Breast epithelium (tissue), 3 donors: ENCODE data around the gene SP9.
"Not testable (repeated sequence)": the region's sequence is repeated elsewhere in the genome, so short reads cannot be mapped to it uniquely, and the experiment has no call there.

ENCODE experiments used
- POLR2A ChIP-seq: fragments of 450-650 bp; IDR thresholded peaks from one replicate; pipeline ENCODE4 v1.6.1; 2016; ENCODE audit warnings: antibody characterized with exemption, mild to moderate bottlenecking, moderate library complexity
- POLR2AphosphoS5 ChIP-seq, 3 donors: sonication (generic); formaldehyde crosslinking; IDR thresholded peaks; one replicate each; pipeline ENCODE4 v1.6.1; 2017; ENCODE audit warnings: antibody characterized with exemption in 3 of 3
- TF ChIP-seq, protein P1 (sequence below), 3 donors: fragments of 450-650 bp; IDR thresholded peaks; one replicate each; pipeline ENCODE4 v1.5.1; 2016 to 2017; ENCODE audit warnings: antibody characterized with exemption in 3 of 3, mild to moderate bottlenecking in 3 of 3, moderate library complexity in 3 of 3

DNA sequence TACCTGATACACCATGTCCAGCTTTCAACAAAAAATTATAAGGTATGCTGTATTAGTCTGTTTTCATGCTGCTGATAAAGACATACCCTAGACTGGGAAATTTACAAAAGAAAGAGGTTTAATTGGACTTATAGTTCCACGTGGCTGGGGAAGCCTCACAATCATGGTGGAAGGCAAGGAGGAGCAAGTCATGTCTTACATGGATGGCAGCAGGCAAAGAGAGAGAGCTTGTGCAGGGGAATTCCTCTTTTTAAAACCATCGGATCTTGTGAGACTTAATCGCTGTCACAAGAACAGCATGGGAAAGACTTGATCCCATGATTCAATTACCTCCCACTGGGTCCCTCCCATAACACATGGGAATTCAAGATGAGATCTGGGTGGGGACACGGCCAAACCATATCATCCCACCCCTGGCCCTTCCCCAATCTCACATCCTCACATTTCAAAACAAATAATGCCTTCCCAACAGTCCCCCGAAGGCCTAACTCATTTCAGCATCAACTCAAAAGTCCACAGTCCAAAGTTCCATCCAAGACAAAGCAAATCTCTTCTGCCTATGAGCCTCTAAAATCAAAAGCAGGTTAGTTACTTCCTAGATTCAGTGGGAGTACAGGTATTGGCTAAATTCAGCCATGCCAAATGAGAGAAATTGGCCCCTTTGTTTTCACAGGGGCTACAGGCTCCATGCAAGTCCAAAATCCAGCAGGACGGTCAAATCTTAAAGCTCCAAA is 28.9 kb downstream of the SP9 start:
- TF ChIP-seq, protein P1, sequence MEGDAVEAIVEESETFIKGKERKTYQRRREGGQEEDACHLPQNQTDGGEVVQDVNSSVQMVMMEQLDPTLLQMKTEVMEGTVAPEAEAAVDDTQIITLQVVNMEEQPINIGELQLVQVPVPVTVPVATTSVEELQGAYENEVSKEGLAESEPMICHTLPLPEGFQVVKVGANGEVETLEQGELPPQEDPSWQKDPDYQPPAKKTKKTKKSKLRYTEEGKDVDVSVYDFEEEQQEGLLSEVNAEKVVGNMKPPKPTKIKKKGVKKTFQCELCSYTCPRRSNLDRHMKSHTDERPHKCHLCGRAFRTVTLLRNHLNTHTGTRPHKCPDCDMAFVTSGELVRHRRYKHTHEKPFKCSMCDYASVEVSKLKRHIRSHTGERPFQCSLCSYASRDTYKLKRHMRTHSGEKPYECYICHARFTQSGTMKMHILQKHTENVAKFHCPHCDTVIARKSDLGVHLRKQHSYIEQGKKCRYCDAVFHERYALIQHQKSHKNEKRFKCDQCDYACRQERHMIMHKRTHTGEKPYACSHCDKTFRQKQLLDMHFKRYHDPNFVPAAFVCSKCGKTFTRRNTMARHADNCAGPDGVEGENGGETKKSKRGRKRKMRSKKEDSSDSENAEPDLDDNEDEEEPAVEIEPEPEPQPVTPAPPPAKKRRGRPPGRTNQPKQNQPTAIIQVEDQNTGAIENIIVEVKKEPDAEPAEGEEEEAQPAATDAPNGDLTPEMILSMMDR (IDR thresholded peaks at IDR 0.05), result not testable (repeated sequence)
- TF ChIP-seq POLR2A; POLR2AphosphoS5 (IDR thresholded peaks at IDR 0.05): not testable (repeated sequence)
